HEK293 (cell line): ENCODE results near the gene DUSP10.

Experiments used
- CTCF ChIA-PET: fragments of 350-600 bp; formaldehyde crosslinking; extraction: SDS; loops from one replicate; lab custom pipeline; 2021; ENCODE audit warnings: antibody characterized with exemption; lab: Yijun Ruan, JAX
- POLR2A ChIA-PET: fragments of 300-600 bp; formaldehyde crosslinking; extraction: SDS; loops from one replicate; lab custom pipeline; 2020; ENCODE audit warnings: antibody characterized with exemption, inconsistent platforms; lab: Yijun Ruan, JAX
- H3K27ac ChIP-seq: fragments of 200-500 bp; sonication (Bioruptor generic); 2 replicates; pipeline ENCODE4 v1.5.1; 2014; ENCODE audit warnings: low read depth, low read length, control low read depth, inconsistent platforms; ENCODE audit errors: extremely low read depth
- H3K36me3 ChIP-seq, 2 experiments: fragments of 200-500 bp in 1 of 2; sonication (Bioruptor generic) in 1 of 2; 1 replicate in 1 of 2; 2 replicates in 1 of 2; pipeline ENCODE4 v1.5.1; 2014 to 2017; ENCODE audit warnings: inconsistent platforms in 2 of 2, low read length in 2 of 2; ENCODE audit not compliant: control insufficient read depth in 2 of 2, insufficient read depth in 1 of 2
- H3K4me1 ChIP-seq: fragments of 200-500 bp; sonication (Bioruptor generic); 2 replicates; pipeline ENCODE4 v1.5.1; 2014; ENCODE audit warnings: mild to moderate bottlenecking, low read length, inconsistent platforms; ENCODE audit not compliant: control insufficient read depth, insufficient read depth
- H3K4me3 ChIP-seq: 2 replicates; pipeline ENCODE4 v1.5.1; 2011; ENCODE audit warnings: low read depth, mild to moderate bottlenecking, control low read depth, low read length, moderate library complexity
- H3K9me3 ChIP-seq: fragments of 200-500 bp; sonication (Bioruptor generic); 2 replicates; pipeline ENCODE4 v1.5.1; 2014; ENCODE audit warnings: low read depth, low read length, inconsistent platforms; ENCODE audit not compliant: control insufficient read depth, insufficient read depth
- GLI2 ChIP-seq: fragments of 450-650 bp; formaldehyde crosslinking; IDR thresholded peaks from 2 replicates; pipeline ENCODE4; 2017; ENCODE audit warnings: missing biosample characterization, missing genetic modification characterization, low read depth, borderline replicate concordance
- IKZF3 ChIP-seq: fragments of 450-650 bp; IDR thresholded peaks from 2 replicates; pipeline ENCODE4 v1.5.0; 2018; ENCODE audit warnings: missing biosample characterization, mild to moderate bottlenecking, missing genetic modification characterization, moderate library complexity
- INSM2 ChIP-seq: fragments of 450-650 bp; formaldehyde crosslinking; IDR thresholded peaks from 2 replicates; pipeline ENCODE4 v1.5.1; 2016; ENCODE audit warnings: missing biosample characterization, missing genetic modification characterization
- KLF10 ChIP-seq: fragments of 450-650 bp; IDR thresholded peaks from 2 replicates; pipeline ENCODE4 v1.5.1; 2018; ENCODE audit warnings: missing biosample characterization, mild to moderate bottlenecking, missing genetic modification characterization
- PRDM1 ChIP-seq: fragments of 450-650 bp; formaldehyde crosslinking; IDR thresholded peaks from 2 replicates; pipeline ENCODE4; 2016; ENCODE audit warnings: missing biosample characterization, missing genetic modification characterization
- SCRT2 ChIP-seq: fragments of 450-650 bp; formaldehyde crosslinking; IDR thresholded peaks from 2 replicates; pipeline ENCODE4 v1.5.1; 2016; ENCODE audit warnings: missing biosample characterization, missing genetic modification characterization
- TRIM28 ChIP-seq: IDR thresholded peaks from 2 replicates; pipeline ENCODE4 v1.6.1; 2011; ENCODE audit warnings: low read length, control low read depth, borderline replicate concordance
- ZBTB17 ChIP-seq: fragments of 450-650 bp; formaldehyde crosslinking; IDR thresholded peaks from 2 replicates; pipeline ENCODE4 v1.5.1; 2016; ENCODE audit warnings: missing biosample characterization, missing genetic modification characterization
- ZBTB21 ChIP-seq: fragments of 450-650 bp; formaldehyde crosslinking; IDR thresholded peaks from 2 replicates; pipeline ENCODE4 v1.5.1; 2017; ENCODE audit warnings: missing biosample characterization, missing genetic modification characterization
- ZBTB7A ChIP-seq: fragments of 450-650 bp; formaldehyde crosslinking; IDR thresholded peaks from 2 replicates; pipeline ENCODE4 v1.5.1; 2016; ENCODE audit warnings: low read depth, missing biosample characterization, missing genetic modification characterization
- ZBTB8A ChIP-seq: fragments of 450-650 bp; formaldehyde crosslinking; IDR thresholded peaks from 2 replicates; pipeline ENCODE4 v1.5.1; 2016; ENCODE audit warnings: missing biosample characterization, missing genetic modification characterization
- ZFP69B ChIP-seq: fragments of 450-650 bp; formaldehyde crosslinking; IDR thresholded peaks from 2 replicates; pipeline ENCODE4 v1.5.1; 2016; ENCODE audit warnings: missing biosample characterization, missing genetic modification characterization
- ZNF10 ChIP-seq: fragments of 450-650 bp; formaldehyde crosslinking; IDR thresholded peaks from 2 replicates; pipeline ENCODE4 v1.5.1; 2017; ENCODE audit warnings: missing biosample characterization, missing genetic modification characterization
- ZNF133 ChIP-seq: fragments of 450-650 bp; formaldehyde crosslinking; IDR thresholded peaks from 2 replicates; pipeline ENCODE4 v1.5.1; 2016; ENCODE audit warnings: missing biosample characterization, missing genetic modification characterization
- ZNF146 ChIP-seq: fragments of 450-650 bp; formaldehyde crosslinking; IDR thresholded peaks from 2 replicates; pipeline ENCODE4 v1.5.1; 2016; ENCODE audit warnings: missing biosample characterization, missing genetic modification characterization
- ZNF211 ChIP-seq: fragments of 450-650 bp; formaldehyde crosslinking; IDR thresholded peaks from 2 replicates; pipeline ENCODE4 v1.5.1; 2016; ENCODE audit warnings: low read depth, missing biosample characterization, missing genetic modification characterization
- ZNF23 ChIP-seq: fragments of 450-650 bp; formaldehyde crosslinking; IDR thresholded peaks from 2 replicates; pipeline ENCODE4 v1.5.1; 2016; ENCODE audit warnings: missing biosample characterization, missing genetic modification characterization, borderline replicate concordance
- ZNF239 ChIP-seq: fragments of 450-650 bp; formaldehyde crosslinking; IDR thresholded peaks from 2 replicates; pipeline ENCODE4 v1.5.1; 2016; ENCODE audit warnings: missing biosample characterization, missing genetic modification characterization
- ZNF302 ChIP-seq: fragments of 450-650 bp; formaldehyde crosslinking; IDR thresholded peaks from 2 replicates; pipeline ENCODE4 v1.5.1; 2016; ENCODE audit warnings: missing biosample characterization, missing genetic modification characterization, low read depth
- ZNF366 ChIP-seq: fragments of 450-650 bp; formaldehyde crosslinking; conservative IDR thresholded peaks from 2 replicates; pipeline ENCODE4 v1.5.1; 2016; ENCODE audit warnings: missing biosample characterization, missing genetic modification characterization
- ZNF416 ChIP-seq: fragments of 450-650 bp; formaldehyde crosslinking; IDR thresholded peaks from 2 replicates; pipeline ENCODE4 v1.5.1; 2016; ENCODE audit warnings: missing biosample characterization, missing genetic modification characterization
- ZNF473 ChIP-seq: fragments of 450-650 bp; formaldehyde crosslinking; IDR thresholded peaks from 2 replicates; pipeline ENCODE4 v1.5.1; 2017; ENCODE audit warnings: missing biosample characterization, missing genetic modification characterization
- ZNF510 ChIP-seq: fragments of 450-650 bp; formaldehyde crosslinking; IDR thresholded peaks from 2 replicates; pipeline ENCODE4 v1.5.1; 2018; ENCODE audit warnings: mild to moderate bottlenecking, missing genetic modification characterization, missing biosample characterization; ENCODE audit not compliant: insufficient replicate concordance
- ZNF561 ChIP-seq: fragments of 450-650 bp; IDR thresholded peaks from 2 replicates; pipeline ENCODE4 v1.5.1; 2018; ENCODE audit warnings: missing biosample characterization, missing genetic modification characterization, borderline replicate concordance
- ZNF580 ChIP-seq: fragments of 450-650 bp; formaldehyde crosslinking; IDR thresholded peaks from 2 replicates; pipeline ENCODE4 v1.5.1; 2016; ENCODE audit warnings: missing biosample characterization, missing genetic modification characterization
- ZNF629 ChIP-seq: fragments of 450-650 bp; formaldehyde crosslinking; IDR thresholded peaks from 2 replicates; pipeline ENCODE4 v1.5.1; 2017; ENCODE audit warnings: missing biosample characterization, missing genetic modification characterization
- ZNF658 ChIP-seq: fragments of 450-650 bp; formaldehyde crosslinking; IDR thresholded peaks from 2 replicates; pipeline ENCODE4; 2016; ENCODE audit warnings: missing biosample characterization, missing genetic modification characterization
- ZNF692 ChIP-seq: fragments of 450-650 bp; formaldehyde crosslinking; IDR thresholded peaks from 2 replicates; pipeline ENCODE4 v1.5.1; 2016; ENCODE audit warnings: missing biosample characterization, missing genetic modification characterization
- ZNF843 ChIP-seq: fragments of 450-650 bp; formaldehyde crosslinking; IDR thresholded peaks from 2 replicates; pipeline ENCODE4 v1.5.1; 2016; ENCODE audit warnings: missing biosample characterization, missing genetic modification characterization
- ZSCAN23 ChIP-seq: fragments of 450-650 bp; formaldehyde crosslinking; IDR thresholded peaks from 2 replicates; pipeline ENCODE4 v1.5.1; 2016; ENCODE audit warnings: missing biosample characterization, missing genetic modification characterization
- TF ChIP-seq, protein P1 (sequence below): fragments of 450-650 bp; formaldehyde crosslinking; IDR thresholded peaks from 2 replicates; pipeline ENCODE4 v1.5.1; 2016; ENCODE audit warnings: missing biosample characterization, missing genetic modification characterization

Gene DUSP10

DNA sequence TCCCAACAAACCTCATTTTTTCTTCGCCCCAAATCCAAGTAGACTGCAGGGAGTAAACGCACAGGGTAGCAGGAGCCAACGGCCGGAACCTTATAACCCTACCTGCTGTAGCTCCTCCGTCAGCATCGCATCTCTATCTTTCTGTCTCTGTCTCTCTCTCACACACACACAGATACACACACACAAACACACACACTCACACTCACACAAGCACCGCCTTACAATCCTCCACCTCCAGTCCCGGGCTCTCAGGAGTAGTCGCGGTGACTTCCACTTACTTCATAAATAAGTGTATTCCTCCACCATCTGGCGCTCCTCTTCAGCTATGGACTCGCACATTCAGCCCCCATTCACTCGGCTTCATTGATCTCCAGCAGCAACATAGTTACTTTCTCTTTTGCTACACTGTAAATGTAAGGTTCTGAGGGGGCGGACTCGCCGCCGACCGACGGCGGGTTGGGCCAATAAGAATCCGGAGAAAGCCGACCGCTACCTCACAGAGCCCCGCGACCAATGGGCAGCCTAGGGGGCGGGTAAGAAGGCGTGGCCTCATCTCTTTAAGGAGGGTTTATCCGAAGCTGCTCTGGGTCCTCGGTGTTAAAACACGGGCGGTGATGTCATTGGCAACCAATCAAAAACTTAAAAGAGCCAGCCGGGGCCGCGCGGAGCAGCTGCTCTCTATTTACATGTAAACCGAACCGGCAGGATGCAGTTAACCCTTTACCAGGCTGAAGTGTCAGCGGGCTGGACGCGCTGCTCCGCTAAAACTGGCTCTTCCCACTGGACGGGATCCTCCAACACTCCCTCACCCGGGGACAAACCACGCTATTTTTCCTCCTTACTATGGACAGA is at the start of gene DUSP10:
Gene DUSP10 (minus strand): TSS at position 387 of the 852 bp plus-strand sequence. CDS start 2,345 bp downstream, outside the sequence.
- H3K36me3 ChIP-seq: peaks cover 0 to 22% of the 10 kb centered on the region in 2 experiments; a peak in 1 of 3 replicates
- peak within 1 kb of the TSS; percentile 60 for H3K4me3 ChIP-seq
- no peaks in the 10 kb centered on the region for H3K9me3 ChIP-seq
- ChIA-PET POLR2A (interaction anchor here (0.5 to 2.8 kb wide), 20 partner anchors 12 to 379 kb away, joined by 3 to 18 read pairs (median 4); no protein-coding TSS in a partner anchor), CTCF (interaction anchor here (0.7 to 1.9 kb wide), 7 partner anchors 49 to 714 kb away, joined by 4 to 7 read pairs (median 6); no protein-coding TSS in a partner anchor)
- peaks cover 3% of the 10 kb centered on the region for H3K4me1 ChIP-seq
- peak within 1 kb of the TSS; percentile 92 for H3K27ac ChIP-seq
- TF ChIP-seq ZSCAN23 (tag by site-specific recombination) (0 out of 2 replicates have a peak, but pooled peaks have one; percentile 40), SCRT2 (tag by site-specific recombination) (no peak), TRIM28 (no peak; the same call in 1 of the 2 replicates), ZNF133 (tag by site-specific recombination) (no peak), ZNF366 (peak; percentile 75), ZNF239 (no peak), ZBTB17 (tag by site-specific recombination) (peak; percentile 25), ZNF10 (tag by site-specific recombination) (no peak), IKZF3 (peak; percentile 80), ZNF580 (peak; percentile 38; the same call in 1 of the 2 replicates), ZNF510 (tag by site-specific recombination) (no peak), ZNF416 (tag by site-specific recombination) (no peak), ZNF692 (tag by site-specific recombination) (peak; percentile 52), ZFP69B (peak; percentile 75; the same call in 1 of the 2 replicates), ZBTB8A (tag by site-specific recombination) (no peak), ZNF629 (peak; percentile 55), ZNF473 (tag by site-specific recombination) (no peak), ZNF211 (no peak), ZNF561 (tag by site-specific recombination) (peak; percentile 80; the same call in 1 of the 2 replicates), KLF10 (peak; percentile 75; the same call in 1 of the 2 replicates), ZBTB21 (tag by site-specific recombination) (peak; percentile 37; the same call in 1 of the 2 replicates), ZBTB7A (no peak), ZNF23 (tag by site-specific recombination) (no peak), GLI2 (tag by site-specific recombination) (no peak), ZNF658 (no peak), ZNF146 (tag by site-specific recombination) (no peak), INSM2 (tag by site-specific recombination) (peak; percentile 38; the same call in 1 of the 2 replicates), ZNF843 (peak; percentile 61; the same call in 1 of the 2 replicates), ZNF302 (tag by site-specific recombination) (no peak), PRDM1 (tag by site-specific recombination) (peak; percentile 88)
- TF ChIP-seq, protein P1, sequence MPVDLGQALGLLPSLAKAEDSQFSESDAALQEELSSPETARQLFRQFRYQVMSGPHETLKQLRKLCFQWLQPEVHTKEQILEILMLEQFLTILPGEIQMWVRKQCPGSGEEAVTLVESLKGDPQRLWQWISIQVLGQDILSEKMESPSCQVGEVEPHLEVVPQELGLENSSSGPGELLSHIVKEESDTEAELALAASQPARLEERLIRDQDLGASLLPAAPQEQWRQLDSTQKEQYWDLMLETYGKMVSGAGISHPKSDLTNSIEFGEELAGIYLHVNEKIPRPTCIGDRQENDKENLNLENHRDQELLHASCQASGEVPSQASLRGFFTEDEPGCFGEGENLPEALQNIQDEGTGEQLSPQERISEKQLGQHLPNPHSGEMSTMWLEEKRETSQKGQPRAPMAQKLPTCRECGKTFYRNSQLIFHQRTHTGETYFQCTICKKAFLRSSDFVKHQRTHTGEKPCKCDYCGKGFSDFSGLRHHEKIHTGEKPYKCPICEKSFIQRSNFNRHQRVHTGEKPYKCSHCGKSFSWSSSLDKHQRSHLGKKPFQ (tag by site-specific recombination): peak; percentile 78
